ENCODE measurements around the gene CCDC38. TPM values are rescaled to one million over a fixed set of nuclear protein-coding genes. Genes with fewer than 3 reads are reported as not detected.

Gene CCDC38
- polyA plus RNA-seq, 1 donor from 2014 or later, result not detected

GRCh38 chr12:95919110-95919509 is 23.3 kb downstream of the CCDC38 start:
- Histone ChIP-seq H3K27me3 (ENCODE audit: insufficient read depth, low read depth, low read length) (no peaks in the 10 kb centered on the region), H3K36me3 (ENCODE audit: insufficient read depth, low read length) (no peaks in the 10 kb centered on the region), H3K4me3 (ENCODE audit: low read length) (no peak overlapping the region), H3K9me3 (ENCODE audit: low read length) (no peaks in the 10 kb centered on the region), H3K4me2 (ENCODE audit: low read length) (no peak overlapping the region), H3K9me2 (ENCODE audit: insufficient read depth, low read length) (no peaks in the 10 kb centered on the region), H3K9ac (ENCODE audit: low read length) (no peak overlapping the region), H4K20me1 (ENCODE audit: insufficient read depth) (no peaks in the 10 kb centered on the region), H3K79me2 (replicated peaks; ENCODE audit: insufficient read depth, low read length) (no peaks in the 10 kb centered on the region), H3F3A (ENCODE audit: insufficient read depth, low read length, poor library complexity, severe bottlenecking) (no peaks in the 10 kb centered on the region), H3K27ac (ENCODE audit: low read length) (no peak overlapping the region), H2AFZ (ENCODE audit: low read depth, low read length) (no peak overlapping the region)
- TF ChIP-seq POLR2AphosphoS5 (IDR thresholded peaks at IDR 0.05) (no peak), REST (IDR thresholded peaks at IDR 0.05; ENCODE audit: borderline replicate concordance) (no peak), SMC3 (conservative IDR thresholded peaks at IDR 0.05; ENCODE audit: poor library complexity) (no peak), MXI1 (conservative IDR thresholded peaks at IDR 0.05; ENCODE audit: poor library complexity, severe bottlenecking) (no peak), TAF1 (IDR thresholded peaks at IDR 0.05; ENCODE audit: low read depth) (no peak), EZH2 (IDR thresholded peaks at IDR 0.05; ENCODE audit: borderline replicate concordance, insufficient read depth, low read length, poor library complexity, severe bottlenecking) (no peak), RAD21 (conservative IDR thresholded peaks at IDR 0.05) (no peak)

DNA sequence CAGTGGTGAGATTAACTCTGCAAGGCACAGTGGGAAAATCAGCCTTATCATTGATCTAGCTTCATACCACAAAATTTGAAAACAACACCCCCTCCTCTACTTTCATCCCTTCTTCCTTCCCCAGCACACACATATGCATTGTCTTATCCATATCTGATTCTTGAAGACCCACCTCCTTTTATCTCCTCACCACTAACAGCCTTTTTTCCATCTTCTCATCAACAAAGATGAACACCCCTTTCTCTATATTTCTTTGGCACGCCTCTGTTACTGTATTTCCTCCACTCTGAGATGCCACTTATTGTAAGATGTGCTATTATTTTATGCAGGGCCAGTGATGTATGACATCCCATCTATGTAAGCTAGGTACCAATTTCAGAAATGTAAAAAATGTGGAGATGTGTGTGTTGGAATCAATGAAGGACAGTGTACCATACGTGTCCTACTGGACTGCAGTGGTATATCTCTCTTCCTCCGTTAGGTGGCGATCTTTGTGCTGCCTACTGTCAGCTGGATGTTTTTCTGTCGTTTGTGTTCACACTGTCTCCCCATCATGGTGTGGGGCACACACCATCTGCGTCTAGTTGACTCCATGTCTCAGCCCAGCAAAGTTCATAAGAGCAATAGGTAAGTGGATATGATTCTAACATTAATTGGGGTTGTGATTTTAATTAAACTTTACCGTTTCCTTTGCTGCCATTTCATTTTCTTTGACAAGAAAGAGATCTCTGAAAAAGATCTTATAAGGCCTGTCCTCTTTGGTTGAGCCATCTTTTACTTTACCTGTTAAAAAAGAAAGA is 24.0 kb downstream of the CCDC38 start:
- H3K27me3 ChIP-seq (ENCODE audit: insufficient read depth, low read depth, low read length), result no peaks in the 10 kb centered on the region
- H3K9ac ChIP-seq (ENCODE audit: low read length), result no peak overlapping the region
- H3K9me2 ChIP-seq (ENCODE audit: insufficient read depth, low read length), result no peaks in the 10 kb centered on the region
- no peaks in the 10 kb centered on the region for H4K20me1 ChIP-seq (ENCODE audit: insufficient read depth)
- H3K36me3 ChIP-seq (ENCODE audit: insufficient read depth, low read length), result no peaks in the 10 kb centered on the region
- H3K9me3 ChIP-seq (ENCODE audit: low read length), result no peaks in the 10 kb centered on the region
- H3F3A ChIP-seq (ENCODE audit: insufficient read depth, low read length, poor library complexity, severe bottlenecking), result no peaks in the 10 kb centered on the region
- H3K4me2 ChIP-seq (ENCODE audit: low read length), result no peak overlapping the region
- H3K27ac ChIP-seq (ENCODE audit: low read length), result no peak overlapping the region
- H3K4me3 ChIP-seq (ENCODE audit: low read length), result no peak overlapping the region
- H2AFZ ChIP-seq (ENCODE audit: low read depth, low read length), result no peak overlapping the region
- H3K79me2 ChIP-seq (replicated peaks; ENCODE audit: insufficient read depth, low read length), result no peaks in the 10 kb centered on the region
- TF ChIP-seq RAD21 (conservative IDR thresholded peaks at IDR 0.05), result peak; percentile 61
- no peak for TF ChIP-seq POLR2AphosphoS5 (IDR thresholded peaks at IDR 0.05)
- TF ChIP-seq, protein P1, sequence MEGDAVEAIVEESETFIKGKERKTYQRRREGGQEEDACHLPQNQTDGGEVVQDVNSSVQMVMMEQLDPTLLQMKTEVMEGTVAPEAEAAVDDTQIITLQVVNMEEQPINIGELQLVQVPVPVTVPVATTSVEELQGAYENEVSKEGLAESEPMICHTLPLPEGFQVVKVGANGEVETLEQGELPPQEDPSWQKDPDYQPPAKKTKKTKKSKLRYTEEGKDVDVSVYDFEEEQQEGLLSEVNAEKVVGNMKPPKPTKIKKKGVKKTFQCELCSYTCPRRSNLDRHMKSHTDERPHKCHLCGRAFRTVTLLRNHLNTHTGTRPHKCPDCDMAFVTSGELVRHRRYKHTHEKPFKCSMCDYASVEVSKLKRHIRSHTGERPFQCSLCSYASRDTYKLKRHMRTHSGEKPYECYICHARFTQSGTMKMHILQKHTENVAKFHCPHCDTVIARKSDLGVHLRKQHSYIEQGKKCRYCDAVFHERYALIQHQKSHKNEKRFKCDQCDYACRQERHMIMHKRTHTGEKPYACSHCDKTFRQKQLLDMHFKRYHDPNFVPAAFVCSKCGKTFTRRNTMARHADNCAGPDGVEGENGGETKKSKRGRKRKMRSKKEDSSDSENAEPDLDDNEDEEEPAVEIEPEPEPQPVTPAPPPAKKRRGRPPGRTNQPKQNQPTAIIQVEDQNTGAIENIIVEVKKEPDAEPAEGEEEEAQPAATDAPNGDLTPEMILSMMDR (IDR thresholded peaks at IDR 0.05; ENCODE audit: poor library complexity, severe bottlenecking), result peak; percentile 69
- TF ChIP-seq SMC3 (conservative IDR thresholded peaks at IDR 0.05; ENCODE audit: poor library complexity), result peak; percentile 72

Data from neural cell (in vitro differentiated cells).